K562 (cell line): ENCODE data around the gene SAPCD1. TPM values are rescaled to one million over a fixed set of nuclear protein-coding genes. Genes with fewer than 3 reads are reported as not detected.

ENCODE experiments used
- ARHGAP35 ChIP-seq: fragments of 450-650 bp; IDR thresholded peaks from 2 replicates; pipeline ENCODE4 v1.6.1; 2018; ENCODE audit not compliant: partially characterized antibody
- EGR1 ChIP-seq: fragments of 450-650 bp; conservative IDR thresholded peaks from 2 replicates; pipeline ENCODE4 v1.6.1; 2017; ENCODE audit warnings: mild to moderate bottlenecking
- L3MBTL2 ChIP-seq: fragments of 450-650 bp; IDR thresholded peaks from 2 replicates; pipeline ENCODE4 v1.6.1; 2016; ENCODE audit warnings: mild to moderate bottlenecking, moderate library complexity
- NFRKB ChIP-seq: fragments of 450-650 bp; IDR thresholded peaks from 2 replicates; pipeline ENCODE4 v1.6.1; 2016; ENCODE audit warnings: low read depth
- POLR2A ChIP-seq: fragments of 450-650 bp; conservative IDR thresholded peaks from 2 replicates; pipeline ENCODE4 v1.6.1; 2016
- POLR3G ChIP-seq: IDR thresholded peaks from 2 replicates; pipeline ENCODE4 v1.6.1; 2011; ENCODE audit not compliant: insufficient read length, insufficient replicate concordance; ENCODE audit errors: extremely low read depth
- TCF7 ChIP-seq: sonication (generic); IDR thresholded peaks from 2 replicates; pipeline ENCODE4 v1.6.1; 2016; ENCODE audit warnings: antibody characterized with exemption, borderline replicate concordance
- WHSC1 ChIP-seq: IDR thresholded peaks from one replicate; pipeline ENCODE4 v1.6.1; 2012; ENCODE audit warnings: low read length, control low read depth, inconsistent platforms
- ZNF133 ChIP-seq: fragments of 250-450 bp; sonication (Bioruptor Pico); IDR thresholded peaks from 2 replicates; pipeline ENCODE4 v1.4.0; 2020; ENCODE audit warnings: mild to moderate bottlenecking
- ZNF445 ChIP-seq: fragments of 250-450 bp; sonication (Bioruptor Pico); IDR thresholded peaks from 2 replicates; pipeline ENCODE4 v1.4.0; 2020; ENCODE audit warnings: low read depth, mild to moderate bottlenecking, moderate library complexity
- ZNF583 ChIP-seq: fragments of 250-450 bp; sonication (Bioruptor Pico); IDR thresholded peaks from 2 replicates; pipeline ENCODE4 v1.4.0; 2020
- polyA plus RNA-seq, 8 experiments: library from polyadenylated mRNA; depleted of rRNA in 4 of 8; stranded (reverse) in 5 of 8; unstranded in 3 of 8; fragments of >200 nt; fragmentation: Nextera tagmentation in 2 of 8; fragmentation: Illumina TruSeq in 1 of 8; extraction: Ambion mirVana in 2 of 8; extraction: Trizol in 1 of 8; gene quantifications; 2 replicates each; pipeline versions ENCODE4 v1.2.1 to v1.2.3, GENCODE V29; 2011 to 2014; ENCODE audit warnings: inconsistent platforms in 1 of 8, missing spikeins in 1 of 8
- total RNA-seq, 7 experiments: library from RNA; depleted of rRNA in 6 of 7; stranded (reverse); fragments of >200 nt in 6 of 7; fragmentation: Illumina TruSeq in 2 of 7; extraction: Trizol in 2 of 7; gene quantifications; 2 replicates each; pipeline versions ENCODE4 v1.2.1 to v1.2.3, GENCODE V29; 2011 to 2021; ENCODE audit warnings: low replicate concordance in 1 of 7
- TF ChIP-seq, protein P1 (sequence below): sonication (generic); formaldehyde crosslinking; IDR thresholded peaks from 2 replicates; pipeline ENCODE4 v1.8.1; 2022; ENCODE audit warnings: missing genetic modification reagents
- TF ChIP-seq, protein P2 (sequence below): IDR thresholded peaks from 3 replicates; pipeline ENCODE4 v1.6.1; 2011; ENCODE audit warnings: borderline replicate concordance, mild to moderate bottlenecking; ENCODE audit not compliant: insufficient read length, insufficient read depth
- TF ChIP-seq, protein P3 (sequence below), 2 experiments: fragments of 450-650 bp; formaldehyde crosslinking in 1 of 2; IDR thresholded peaks; 2 replicates each; pipeline versions ENCODE4 v1.4.0 to v1.6.1; 2014 to 2020; ENCODE audit warnings: mild to moderate bottlenecking in 2 of 2, borderline replicate concordance in 1 of 2, low read depth in 1 of 2
- TF ChIP-seq, protein P4 (sequence below): fragments of 450-650 bp; IDR thresholded peaks from 2 replicates; pipeline ENCODE4 v1.6.1; 2018; ENCODE audit not compliant: partially characterized antibody

The SAPCD1 gene
- total and polyA plus RNA-seq, 9 of the 15 experiments (the other 6 are each of a cell fraction or from before 2014, with no cell fraction given): 2.6 to 30.2 (median 7.4) TPM

DNA sequence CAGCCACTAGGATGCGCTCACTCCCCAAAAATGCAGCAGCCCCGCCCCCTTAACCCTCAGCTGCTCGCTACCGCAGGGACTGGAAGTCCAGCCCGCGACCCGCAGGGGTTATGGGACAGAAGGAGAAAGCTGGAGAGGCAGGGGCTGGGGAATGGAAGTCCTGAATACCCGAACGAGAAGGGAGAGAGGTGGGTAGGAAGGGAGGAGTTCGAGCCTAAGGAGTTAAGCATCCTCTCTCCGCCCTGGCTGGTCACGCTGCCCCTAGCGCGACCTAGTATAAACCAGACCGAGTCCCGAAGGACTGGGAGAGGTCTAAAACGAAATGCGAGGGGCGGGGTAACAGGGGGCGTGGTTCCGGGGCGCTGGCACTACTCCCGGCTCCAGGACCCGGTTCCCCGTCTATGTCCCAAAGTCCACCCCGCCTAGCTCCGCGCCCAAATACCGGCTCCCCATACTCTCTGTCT, 32.9 kb upstream of the SAPCD1 start (continued):
- TF ChIP-seq, protein P1, sequence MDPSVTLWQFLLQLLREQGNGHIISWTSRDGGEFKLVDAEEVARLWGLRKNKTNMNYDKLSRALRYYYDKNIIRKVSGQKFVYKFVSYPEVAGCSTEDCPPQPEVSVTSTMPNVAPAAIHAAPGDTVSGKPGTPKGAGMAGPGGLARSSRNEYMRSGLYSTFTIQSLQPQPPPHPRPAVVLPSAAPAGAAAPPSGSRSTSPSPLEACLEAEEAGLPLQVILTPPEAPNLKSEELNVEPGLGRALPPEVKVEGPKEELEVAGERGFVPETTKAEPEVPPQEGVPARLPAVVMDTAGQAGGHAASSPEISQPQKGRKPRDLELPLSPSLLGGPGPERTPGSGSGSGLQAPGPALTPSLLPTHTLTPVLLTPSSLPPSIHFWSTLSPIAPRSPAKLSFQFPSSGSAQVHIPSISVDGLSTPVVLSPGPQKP (CRISPR knock-in tag): no peak
- TF ChIP-seq, protein P2, sequence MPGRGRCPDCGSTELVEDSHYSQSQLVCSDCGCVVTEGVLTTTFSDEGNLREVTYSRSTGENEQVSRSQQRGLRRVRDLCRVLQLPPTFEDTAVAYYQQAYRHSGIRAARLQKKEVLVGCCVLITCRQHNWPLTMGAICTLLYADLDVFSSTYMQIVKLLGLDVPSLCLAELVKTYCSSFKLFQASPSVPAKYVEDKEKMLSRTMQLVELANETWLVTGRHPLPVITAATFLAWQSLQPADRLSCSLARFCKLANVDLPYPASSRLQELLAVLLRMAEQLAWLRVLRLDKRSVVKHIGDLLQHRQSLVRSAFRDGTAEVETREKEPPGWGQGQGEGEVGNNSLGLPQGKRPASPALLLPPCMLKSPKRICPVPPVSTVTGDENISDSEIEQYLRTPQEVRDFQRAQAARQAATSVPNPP: no peak
- TF ChIP-seq L3MBTL2 (no peak), EGR1 (no peak), POLR2A (no peak; the same call in 1 of the 2 replicates), ZNF133 (CRISPR knock-in tag) (no peak), ZNF583 (CRISPR knock-in tag) (no peak), POLR3G (no peak), ARHGAP35 (no peak), WHSC1 (no peak), NFRKB (no peak), TCF7 (no peak), ZNF445 (CRISPR knock-in tag) (no peak)
- TF ChIP-seq, protein P3, sequence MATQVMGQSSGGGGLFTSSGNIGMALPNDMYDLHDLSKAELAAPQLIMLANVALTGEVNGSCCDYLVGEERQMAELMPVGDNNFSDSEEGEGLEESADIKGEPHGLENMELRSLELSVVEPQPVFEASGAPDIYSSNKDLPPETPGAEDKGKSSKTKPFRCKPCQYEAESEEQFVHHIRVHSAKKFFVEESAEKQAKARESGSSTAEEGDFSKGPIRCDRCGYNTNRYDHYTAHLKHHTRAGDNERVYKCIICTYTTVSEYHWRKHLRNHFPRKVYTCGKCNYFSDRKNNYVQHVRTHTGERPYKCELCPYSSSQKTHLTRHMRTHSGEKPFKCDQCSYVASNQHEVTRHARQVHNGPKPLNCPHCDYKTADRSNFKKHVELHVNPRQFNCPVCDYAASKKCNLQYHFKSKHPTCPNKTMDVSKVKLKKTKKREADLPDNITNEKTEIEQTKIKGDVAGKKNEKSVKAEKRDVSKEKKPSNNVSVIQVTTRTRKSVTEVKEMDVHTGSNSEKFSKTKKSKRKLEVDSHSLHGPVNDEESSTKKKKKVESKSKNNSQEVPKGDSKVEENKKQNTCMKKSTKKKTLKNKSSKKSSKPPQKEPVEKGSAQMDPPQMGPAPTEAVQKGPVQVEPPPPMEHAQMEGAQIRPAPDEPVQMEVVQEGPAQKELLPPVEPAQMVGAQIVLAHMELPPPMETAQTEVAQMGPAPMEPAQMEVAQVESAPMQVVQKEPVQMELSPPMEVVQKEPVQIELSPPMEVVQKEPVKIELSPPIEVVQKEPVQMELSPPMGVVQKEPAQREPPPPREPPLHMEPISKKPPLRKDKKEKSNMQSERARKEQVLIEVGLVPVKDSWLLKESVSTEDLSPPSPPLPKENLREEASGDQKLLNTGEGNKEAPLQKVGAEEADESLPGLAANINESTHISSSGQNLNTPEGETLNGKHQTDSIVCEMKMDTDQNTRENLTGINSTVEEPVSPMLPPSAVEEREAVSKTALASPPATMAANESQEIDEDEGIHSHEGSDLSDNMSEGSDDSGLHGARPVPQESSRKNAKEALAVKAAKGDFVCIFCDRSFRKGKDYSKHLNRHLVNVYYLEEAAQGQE (IDR thresholded peaks at IDR 0.05; ENCODE audit: borderline replicate concordance): no peak
- TF ChIP-seq, protein P3 (CRISPR knock-in tag; IDR thresholded peaks at IDR 0.05; ENCODE audit: low read depth): no peak
- TF ChIP-seq, protein P4, sequence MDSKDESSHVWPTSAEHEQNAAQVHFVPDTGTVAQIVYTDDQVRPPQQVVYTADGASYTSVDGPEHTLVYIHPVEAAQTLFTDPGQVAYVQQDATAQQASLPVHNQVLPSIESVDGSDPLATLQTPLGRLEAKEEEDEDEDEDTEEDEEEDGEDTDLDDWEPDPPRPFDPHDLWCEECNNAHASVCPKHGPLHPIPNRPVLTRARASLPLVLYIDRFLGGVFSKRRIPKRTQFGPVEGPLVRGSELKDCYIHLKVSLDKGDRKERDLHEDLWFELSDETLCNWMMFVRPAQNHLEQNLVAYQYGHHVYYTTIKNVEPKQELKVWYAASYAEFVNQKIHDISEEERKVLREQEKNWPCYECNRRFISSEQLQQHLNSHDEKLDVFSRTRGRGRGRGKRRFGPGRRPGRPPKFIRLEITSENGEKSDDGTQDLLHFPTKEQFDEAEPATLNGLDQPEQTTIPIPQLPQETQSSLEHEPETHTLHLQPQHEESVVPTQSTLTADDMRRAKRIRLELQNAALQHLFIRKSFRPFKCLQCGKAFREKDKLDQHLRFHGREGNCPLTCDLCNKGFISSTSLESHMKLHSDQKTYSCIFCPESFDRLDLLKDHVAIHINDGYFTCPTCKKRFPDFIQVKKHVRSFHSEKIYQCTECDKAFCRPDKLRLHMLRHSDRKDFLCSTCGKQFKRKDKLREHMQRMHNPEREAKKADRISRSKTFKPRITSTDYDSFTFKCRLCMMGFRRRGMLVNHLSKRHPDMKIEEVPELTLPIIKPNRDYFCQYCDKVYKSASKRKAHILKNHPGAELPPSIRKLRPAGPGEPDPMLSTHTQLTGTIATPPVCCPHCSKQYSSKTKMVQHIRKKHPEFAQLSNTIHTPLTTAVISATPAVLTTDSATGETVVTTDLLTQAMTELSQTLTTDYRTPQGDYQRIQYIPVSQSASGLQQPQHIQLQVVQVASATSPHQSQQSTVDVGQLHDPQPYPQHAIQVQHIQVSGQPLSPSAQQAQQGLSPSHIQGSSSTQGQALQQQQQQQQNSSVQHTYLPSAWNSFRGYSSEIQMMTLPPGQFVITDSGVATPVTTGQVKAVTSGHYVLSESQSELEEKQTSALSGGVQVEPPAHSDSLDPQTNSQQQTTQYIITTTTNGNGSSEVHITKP: no peak
